PC-9 (cell line): ENCODE measurements around the gene ABCC2. TPM values are rescaled to one million over a fixed set of nuclear protein-coding genes. Genes with fewer than 3 reads are reported as not detected.

Experiments used
- BruUV-seq: library from RNA; stranded (reverse); fragments of 400-500 nt; replicated peaks from 2 replicates; lab custom pipeline; 2021; lab: Mats Ljungman, UMichigan
- CTCF ChIA-PET: fragments of 300-600 bp; sonication (Branson Sonifier 250); formaldehyde crosslinking; loops from one replicate; lab custom pipeline; 2022; ENCODE audit warnings: antibody characterized with exemption; lab: Charles Lee
- POLR2A ChIA-PET: fragments of 300-600 bp; sonication (Branson Sonifier 250); formaldehyde crosslinking; loops from one replicate; lab custom pipeline; 2022; ENCODE audit warnings: antibody characterized with exemption; ENCODE audit not compliant: unreplicated experiment; lab: Charles Lee
- DNase-seq, 2 experiments: peaks; one replicate each; pipeline versions ENCODE4 v3.0.0 to v3.0.0-alpha.2; 2015 to 2022; ENCODE audit warnings: mixed read lengths in 1 of 2
- H2AFZ ChIP-seq: fragments of 200-600 bp; sonication (generic); 2 replicates; pipeline ENCODE4 v1.8.1; 2017; ENCODE audit warnings: antibody characterized with exemption
- H3F3A ChIP-seq: fragments of 200-600 bp; sonication (generic); 2 replicates; pipeline ENCODE4 v1.8.1; 2017; ENCODE audit warnings: antibody characterized with exemption, mild to moderate bottlenecking, low read depth; ENCODE audit not compliant: insufficient read depth
- H3K27ac ChIP-seq: fragments of 200-600 bp; sonication (generic); 2 replicates; pipeline ENCODE4 v1.6.1; 2016; ENCODE audit warnings: mixed run types
- H3K27me3 ChIP-seq: fragments of 200-600 bp; sonication (generic); 2 replicates; pipeline ENCODE4 v1.6.1; 2016; ENCODE audit warnings: low read depth, mixed run types; ENCODE audit not compliant: insufficient read depth
- H3K36me3 ChIP-seq: fragments of 200-600 bp; sonication (generic); 2 replicates; pipeline ENCODE4 v1.6.1; 2016; ENCODE audit warnings: low read depth, mixed run types
- H3K4me1 ChIP-seq: fragments of 200-600 bp; sonication (generic); replicated peaks from 2 replicates; pipeline ENCODE4 v1.6.1; 2016; ENCODE audit warnings: mixed run types; ENCODE audit not compliant: insufficient read depth
- H3K4me2 ChIP-seq: fragments of 200-600 bp; sonication (generic); 2 replicates; pipeline ENCODE4 v1.6.1; 2017; ENCODE audit warnings: mixed run types
- H3K4me3 ChIP-seq: fragments of 200-600 bp; sonication (generic); 2 replicates; pipeline ENCODE4 v1.6.1; 2016; ENCODE audit warnings: mixed run types
- H3K79me2 ChIP-seq: fragments of 200-600 bp; sonication (generic); 2 replicates; pipeline ENCODE4 v1.6.1; 2017; ENCODE audit warnings: low read depth, mixed run types
- H3K9me2 ChIP-seq: fragments of 200-600 bp; sonication (generic); 2 replicates; pipeline ENCODE4 v1.8.1; 2017; ENCODE audit warnings: mild to moderate bottlenecking; ENCODE audit not compliant: insufficient read depth
- H3K9me3 ChIP-seq: fragments of 200-600 bp; sonication (generic); 2 replicates; pipeline ENCODE4 v1.8.1; 2016; ENCODE audit warnings: low read depth; ENCODE audit not compliant: insufficient read depth
- H4K20me1 ChIP-seq: fragments of 200-600 bp; sonication (generic); 2 replicates; pipeline ENCODE4 v1.8.1; 2017; ENCODE audit not compliant: insufficient read depth
- EZH2 ChIP-seq: fragments of 200-600 bp; sonication (generic); IDR thresholded peaks from 2 replicates; pipeline ENCODE4 v1.8.0; 2017; ENCODE audit warnings: antibody characterized with exemption, low read depth
- intact Hi-C: fragments of 100-400 bp; cut with micrococcal nuclease; formaldehyde crosslinking; loops from one replicate; pipeline ENCODE4 v1.10.0; 2022; ENCODE audit not compliant: unreplicated experiment
- total RNA-seq: library from RNA; stranded (reverse); gene quantifications from 2 replicates; pipeline ENCODE4 v1.2.3, GENCODE V29; 2021
- TF ChIP-seq, protein P1 (sequence below): fragments of 200-600 bp; sonication (generic); conservative IDR thresholded peaks from 2 replicates; pipeline ENCODE4 v1.6.1; 2017; ENCODE audit warnings: mixed run types, antibody characterized with exemption, mild to moderate bottlenecking, moderate library complexity

Gene ABCC2
- total RNA-seq, 1 experiment from 2014 or later: 174 TPM

- Histone ChIP-seq H3K27me3 (no peaks in the 10 kb centered on the region), H3K4me2 (no peak overlapping the region), H4K20me1 (no peaks in the 10 kb centered on the region), H3K36me3 (peaks cover 5% of the 10 kb centered on the region; the same call in 1 of the 2 replicates), H2AFZ (no peak overlapping the region), H3K4me3 (no peak overlapping the region), H3F3A (peaks cover 8% of the 10 kb centered on the region; the same call in 1 of the 2 replicates), H3K4me1 (no peaks in the 10 kb centered on the region), H3K27ac (no peak overlapping the region), H3K9me2 (no peaks in the 10 kb centered on the region), H3K9me3 (no peaks in the 10 kb centered on the region), H3K79me2 (no peaks in the 10 kb centered on the region)
- CTCF ChIA-PET: no interaction called here
- no TSS peak for BruUV-seq
- POLR2A ChIA-PET: no interaction called here
- intact Hi-C loops: no loop called here
- DNase-seq: no peak
- TF ChIP-seq, protein P1, sequence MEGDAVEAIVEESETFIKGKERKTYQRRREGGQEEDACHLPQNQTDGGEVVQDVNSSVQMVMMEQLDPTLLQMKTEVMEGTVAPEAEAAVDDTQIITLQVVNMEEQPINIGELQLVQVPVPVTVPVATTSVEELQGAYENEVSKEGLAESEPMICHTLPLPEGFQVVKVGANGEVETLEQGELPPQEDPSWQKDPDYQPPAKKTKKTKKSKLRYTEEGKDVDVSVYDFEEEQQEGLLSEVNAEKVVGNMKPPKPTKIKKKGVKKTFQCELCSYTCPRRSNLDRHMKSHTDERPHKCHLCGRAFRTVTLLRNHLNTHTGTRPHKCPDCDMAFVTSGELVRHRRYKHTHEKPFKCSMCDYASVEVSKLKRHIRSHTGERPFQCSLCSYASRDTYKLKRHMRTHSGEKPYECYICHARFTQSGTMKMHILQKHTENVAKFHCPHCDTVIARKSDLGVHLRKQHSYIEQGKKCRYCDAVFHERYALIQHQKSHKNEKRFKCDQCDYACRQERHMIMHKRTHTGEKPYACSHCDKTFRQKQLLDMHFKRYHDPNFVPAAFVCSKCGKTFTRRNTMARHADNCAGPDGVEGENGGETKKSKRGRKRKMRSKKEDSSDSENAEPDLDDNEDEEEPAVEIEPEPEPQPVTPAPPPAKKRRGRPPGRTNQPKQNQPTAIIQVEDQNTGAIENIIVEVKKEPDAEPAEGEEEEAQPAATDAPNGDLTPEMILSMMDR: no peak
- TF ChIP-seq EZH2: no peak
Measured at GRCh38 chr10:99873846-99874245, 91.4 kb downstream of the ABCC2 start.

DNA sequence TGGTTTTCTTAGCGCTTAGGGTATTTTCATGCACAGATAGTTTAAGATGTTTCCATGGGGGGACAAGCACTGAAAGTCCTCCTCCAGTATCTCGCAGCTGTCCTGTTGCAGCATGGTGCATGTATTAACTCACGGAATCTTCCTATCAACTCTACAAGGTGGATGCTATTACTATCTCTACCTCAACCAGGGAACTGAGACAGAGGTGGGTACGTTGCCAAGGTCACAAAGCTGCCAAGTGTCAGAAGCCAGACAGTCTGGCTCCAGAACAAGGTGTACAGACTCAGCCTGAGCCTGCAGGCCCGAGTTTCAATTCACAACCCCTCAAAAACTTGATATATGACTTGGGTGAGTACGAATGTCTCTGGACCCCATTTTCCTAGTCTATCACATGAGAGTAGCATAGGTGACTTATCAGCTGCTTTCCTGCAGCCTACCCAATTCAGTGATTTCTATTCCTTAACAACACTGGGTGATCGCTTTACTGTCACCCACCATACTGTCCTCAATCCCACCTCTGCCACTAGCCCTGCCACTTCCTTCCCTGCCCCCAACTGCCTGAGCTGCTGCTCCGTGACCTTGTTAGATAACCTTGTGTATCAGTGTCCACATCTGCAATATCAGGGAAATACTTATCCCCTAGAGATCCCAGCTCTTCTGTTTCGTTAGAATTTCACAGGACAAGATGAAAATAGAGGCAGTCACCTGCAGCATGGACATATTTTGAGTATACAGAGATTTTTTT, 92.1 kb downstream of the ABCC2 start:
- H3K4me1 ChIP-seq: no peaks in the 10 kb centered on the region
- ChIA-PET POLR2A (no interaction called here), CTCF (no interaction called here)
- no peak overlapping the region for H2AFZ ChIP-seq
- no peaks in the 10 kb centered on the region for H3K9me2 ChIP-seq
- intact Hi-C loops: no loop called here
- H3F3A ChIP-seq: peaks cover 8% of the 10 kb centered on the region; the same call in 1 of the 2 replicates
- H3K4me2 ChIP-seq: no peak overlapping the region
- H3K79me2 ChIP-seq: no peaks in the 10 kb centered on the region
- DNase-seq: no peak
- no peak overlapping the region for H3K4me3 ChIP-seq
- H3K36me3 ChIP-seq: peaks cover 9% of the 10 kb centered on the region; the same call in 1 of the 2 replicates
- no peak overlapping the region for H3K27ac ChIP-seq
- no peaks in the 10 kb centered on the region for H3K27me3 ChIP-seq
- H4K20me1 ChIP-seq: no peaks in the 10 kb centered on the region
- no peak for TF ChIP-seq EZH2
- TF ChIP-seq, protein P1: no peak
- no TSS peak for BruUV-seq
- no peaks in the 10 kb centered on the region for H3K9me3 ChIP-seq

- ChIA-PET POLR2A (no interaction called here), CTCF (no interaction called here)
- no TSS peak for BruUV-seq
Measured at GRCh38 chr10:99875473-99875872, 93.0 kb downstream of the ABCC2 start.

More at GRCh38 chr10:99875473-99875872, 93.0 kb downstream of the ABCC2 start:
- H3K4me3 ChIP-seq: no peak overlapping the region
- DNase-seq: no peak
- no peaks in the 10 kb centered on the region for H3K27me3 ChIP-seq
- peaks cover 8% of the 10 kb centered on the region; the same call in 1 of the 2 replicates for H3F3A ChIP-seq
- no peaks in the 10 kb centered on the region for H4K20me1 ChIP-seq
- H3K4me2 ChIP-seq: no peak overlapping the region
- no peak overlapping the region for H3K27ac ChIP-seq
- H3K9me2 ChIP-seq: no peaks in the 10 kb centered on the region
- H3K36me3 ChIP-seq: peaks cover 13% of the 10 kb centered on the region; the same call in 1 of the 2 replicates
- no peak for TF ChIP-seq EZH2
- TF ChIP-seq, protein P1: no peak
- H2AFZ ChIP-seq: no peak overlapping the region
- no peaks in the 10 kb centered on the region for H3K4me1 ChIP-seq
- no peaks in the 10 kb centered on the region for H3K9me3 ChIP-seq
- H3K79me2 ChIP-seq: no peaks in the 10 kb centered on the region
- intact Hi-C loops: no loop called here
